Activated CD8-positive, alpha-beta memory T cell treated with anti-CD3 and anti-CD28 coated beads, Interleukin-2, amount 50 U/mL, for 1 hour (primary cell): ENCODE results near the gene PIGL.
"Not testable (repeated sequence)": the region's sequence is repeated elsewhere in the genome, so short reads cannot be mapped to it uniquely, and the experiment has no call there.

ENCODE experiments used
- DNase-seq: peaks from one replicate; pipeline ENCODE4 v3.0.0-alpha.2; 2020; ENCODE audit errors: extremely low read depth

The PIGL gene

DNA sequence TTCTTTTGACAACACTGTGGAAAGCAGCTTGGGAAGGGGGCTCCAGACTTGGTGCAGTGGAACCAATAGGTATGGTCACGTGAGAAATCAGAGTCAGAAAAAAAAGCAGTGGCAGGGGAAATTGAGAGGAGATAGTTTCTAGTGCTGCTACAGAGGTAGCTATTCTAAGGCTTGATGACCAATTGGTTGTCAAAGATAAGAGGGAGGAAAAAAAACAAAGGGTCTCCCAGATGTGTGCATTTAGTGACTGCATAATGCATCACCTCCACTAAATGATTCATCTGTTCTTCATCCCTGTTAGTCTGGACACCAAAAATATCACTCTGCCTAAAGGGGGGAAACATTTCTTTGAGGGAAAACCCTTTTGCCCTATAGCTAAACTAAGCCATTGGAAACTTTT is 56.5 kb downstream of the PIGL start:
- no peak for DNase-seq

DNA sequence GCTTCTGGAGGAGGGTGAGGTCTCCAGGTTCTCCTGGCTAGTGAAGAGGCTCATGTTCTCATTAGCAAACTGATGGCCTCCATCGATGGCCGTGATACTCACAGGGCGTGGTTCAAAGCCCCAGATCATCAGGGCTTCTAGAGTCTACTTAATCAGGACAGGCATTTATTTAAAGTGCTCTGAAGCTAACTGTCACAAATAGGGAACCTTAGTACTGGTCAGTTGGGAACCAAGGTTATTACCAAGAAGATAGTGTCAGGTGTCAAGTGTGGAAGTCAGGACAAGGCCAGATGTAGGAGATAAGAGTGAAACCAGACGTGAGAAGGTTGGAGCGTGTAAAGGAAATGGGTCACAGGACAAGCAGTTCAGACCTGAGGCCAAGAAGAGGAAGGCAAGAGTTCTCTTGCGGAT is 56.9 kb downstream of the PIGL start:
- DNase-seq, result no peak

DNA sequence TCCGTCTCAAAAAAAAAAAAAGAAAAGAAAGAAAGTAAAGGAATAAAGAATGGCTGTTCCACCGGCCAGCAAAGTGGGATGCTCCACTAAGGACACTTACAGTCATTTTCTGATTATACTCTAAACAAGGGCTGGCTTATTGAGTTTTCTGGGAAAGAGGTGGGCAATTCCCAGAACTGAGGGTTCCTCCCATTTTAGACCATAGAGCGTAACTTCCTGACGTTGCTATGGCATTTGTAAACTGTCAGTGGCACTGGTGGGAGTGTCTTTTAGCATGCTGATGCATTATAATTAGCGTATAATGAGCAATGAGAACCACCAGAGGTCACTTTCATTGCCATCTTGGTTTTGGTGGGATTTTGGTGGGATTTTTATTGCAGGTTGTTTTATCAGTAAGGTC is 58.0 kb downstream of the PIGL start:
- no peak for DNase-seq

DNA sequence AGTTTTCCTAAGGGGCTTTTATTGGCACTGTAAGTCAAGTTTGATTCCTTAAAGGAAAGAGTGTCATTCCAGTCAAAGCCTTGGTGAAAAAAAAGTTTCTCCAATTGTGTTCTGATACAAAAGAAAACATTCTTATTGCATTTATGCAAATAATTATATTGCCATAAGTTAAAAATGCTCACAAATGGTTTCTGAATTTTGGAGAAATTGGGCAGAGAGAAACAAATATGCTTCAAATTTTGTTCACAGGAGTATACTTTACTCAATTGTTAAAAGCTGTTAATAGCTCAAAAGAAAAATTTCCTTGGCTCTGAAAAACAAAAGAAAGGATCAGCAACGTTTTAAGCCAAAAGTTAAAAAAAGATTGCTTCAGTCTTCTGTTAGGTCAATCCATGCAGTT is 60.2 kb downstream of the PIGL start:
- DNase-seq, result no peak

DNA sequence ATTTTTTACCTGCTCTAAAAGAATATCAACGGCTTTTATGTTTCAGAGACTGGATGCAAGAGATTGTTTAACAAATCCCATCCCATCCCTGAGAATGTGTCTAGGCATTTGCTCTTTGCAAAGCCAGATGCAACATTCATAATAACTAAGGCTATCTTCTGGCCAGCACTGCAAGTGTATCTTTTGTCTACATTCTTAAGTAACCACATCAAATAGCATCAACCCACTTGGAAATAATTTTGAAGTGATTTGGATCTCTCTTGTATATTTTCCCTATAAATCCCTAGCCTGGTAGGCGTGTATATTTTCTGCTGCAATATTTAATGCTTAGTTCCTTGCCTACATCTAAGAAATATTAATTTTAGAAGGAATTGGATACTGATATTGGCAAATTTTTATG is 64.3 kb downstream of the PIGL start:
- DNase-seq, result no peak

DNA sequence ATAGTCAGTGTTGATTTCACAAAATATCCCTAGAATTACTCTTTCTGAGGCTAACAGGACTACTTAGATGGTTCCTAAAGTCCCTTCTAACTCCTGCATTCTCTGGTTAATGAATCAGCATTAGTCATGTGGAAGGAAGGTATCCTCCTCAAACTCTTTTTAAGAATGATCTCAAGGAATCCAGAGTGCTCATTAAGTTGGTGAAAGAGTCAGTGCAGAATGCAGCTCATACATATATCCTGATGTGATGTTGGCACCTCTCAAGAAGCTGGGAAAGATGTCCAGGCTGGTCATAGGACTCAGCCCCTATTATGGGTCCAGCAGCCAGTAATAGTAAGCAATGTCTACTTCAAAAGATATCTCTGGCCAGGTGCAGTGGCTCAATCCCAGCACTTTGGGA is 65.5 kb downstream of the PIGL start:
- no peak for DNase-seq

DNA sequence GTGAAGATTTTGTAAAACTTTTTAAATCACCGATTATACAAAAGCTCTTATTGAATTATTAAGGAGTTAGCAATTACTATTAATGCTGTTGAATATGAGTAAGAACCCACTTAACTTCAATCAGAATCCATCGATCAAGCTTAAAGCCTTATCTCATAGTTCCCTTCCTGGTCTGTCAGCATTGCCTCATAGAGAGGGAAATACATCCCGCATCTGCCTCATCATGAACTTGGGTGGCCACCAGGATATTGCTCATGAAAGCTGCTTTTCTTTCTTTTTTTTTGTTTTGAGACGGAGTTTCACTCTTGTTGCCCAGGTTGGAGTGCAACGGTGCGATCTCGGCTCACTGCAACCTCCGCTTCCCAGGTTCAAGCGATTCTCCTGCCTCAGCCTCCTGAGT is 66.7 kb downstream of the PIGL start:
- no peak for DNase-seq

DNA sequence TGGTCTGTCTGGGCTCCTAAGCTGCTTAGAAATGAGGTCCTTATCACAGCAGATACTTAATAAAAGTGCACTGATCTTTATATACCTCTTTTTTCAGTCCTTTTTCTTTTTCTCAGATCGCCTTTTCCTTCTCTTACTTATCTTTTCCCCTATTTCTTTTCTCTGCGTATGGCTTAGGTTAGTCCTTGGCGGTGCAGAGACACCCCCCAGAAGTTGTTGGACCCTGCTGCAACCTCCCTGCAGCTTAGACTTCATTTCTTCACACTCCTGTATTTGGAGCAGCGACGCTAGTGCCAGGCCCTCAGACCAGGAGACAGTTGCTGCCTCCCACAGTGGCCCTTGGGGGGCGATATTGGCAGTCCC is 68.6 kb downstream of the PIGL start:
- no peak for DNase-seq

DNA sequence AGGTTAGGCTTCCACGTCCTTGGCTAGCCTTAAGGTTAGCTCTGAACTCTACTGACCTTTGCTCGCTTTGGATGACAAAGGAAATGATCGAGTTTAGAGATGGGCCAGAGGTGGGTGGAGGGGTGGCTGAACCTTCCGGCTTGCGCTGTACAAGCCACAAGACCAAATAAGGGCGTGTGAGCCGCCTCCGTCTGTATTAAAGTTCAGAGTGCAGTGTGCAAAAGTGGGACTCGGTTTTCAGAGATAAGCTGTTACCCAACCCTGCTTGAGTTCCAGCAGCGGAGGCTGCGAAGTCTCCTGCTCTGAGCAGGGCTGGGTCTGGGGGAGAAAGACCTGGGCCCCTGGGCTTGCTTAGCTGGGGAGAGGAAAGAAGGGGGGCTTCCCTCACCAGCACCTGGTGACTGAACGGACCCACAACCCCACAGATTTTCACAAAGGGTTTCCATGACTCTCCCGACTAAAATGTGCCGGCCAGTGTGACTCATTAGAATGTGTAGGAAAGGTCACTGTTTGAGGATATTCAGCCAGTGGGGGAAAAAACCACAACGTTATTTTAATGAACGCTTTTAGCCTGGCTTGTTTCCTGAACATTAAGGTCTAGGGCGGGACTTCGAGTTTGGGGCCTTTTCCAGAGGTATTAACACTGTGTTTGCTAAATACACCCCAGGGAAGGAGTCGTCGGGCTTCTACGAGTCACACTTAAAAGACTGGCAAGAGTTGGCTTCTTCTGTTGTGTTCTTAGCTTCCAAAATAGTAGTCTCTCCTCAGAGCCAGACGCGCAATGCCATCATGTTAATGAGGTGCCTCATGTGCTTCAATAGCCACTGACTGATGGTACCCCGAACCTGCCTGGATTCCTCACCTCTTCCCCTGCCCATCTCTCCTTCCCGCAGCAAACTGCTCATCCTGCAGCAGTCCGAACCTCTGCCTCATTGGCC is 69.3 kb downstream of the PIGL start:
- DNase-seq, result peak; percentile 40

DNA sequence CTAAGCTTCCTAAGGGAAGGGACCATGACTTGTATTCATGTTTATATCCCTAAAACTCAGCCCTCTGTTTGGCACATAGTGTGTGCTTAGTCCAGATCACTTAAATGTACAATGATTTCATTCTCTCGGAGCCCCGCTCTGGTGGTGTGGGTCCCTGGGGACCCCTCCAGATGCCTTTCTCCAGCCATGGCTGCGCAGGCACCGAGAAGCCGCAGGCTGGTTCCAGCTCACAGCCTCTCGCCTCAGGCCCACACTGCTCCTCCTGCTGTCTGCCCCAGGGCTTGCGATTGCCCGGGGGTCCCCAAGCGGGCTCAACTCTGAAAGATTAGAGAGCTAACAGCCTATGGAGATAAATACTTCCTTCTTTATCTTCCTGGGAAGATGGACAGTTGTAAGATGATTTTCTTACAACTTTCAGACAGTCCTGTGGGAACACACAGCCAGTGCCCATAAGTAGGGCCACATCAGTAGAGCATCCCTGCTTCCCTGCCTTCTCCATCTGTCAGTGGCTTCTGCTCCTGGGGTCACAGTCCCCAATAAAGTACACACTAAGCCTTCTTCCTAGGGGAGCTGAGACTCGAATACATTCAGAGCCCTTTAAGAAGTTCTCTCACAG is 70.0 kb downstream of the PIGL start:
- no peak for DNase-seq

DNA sequence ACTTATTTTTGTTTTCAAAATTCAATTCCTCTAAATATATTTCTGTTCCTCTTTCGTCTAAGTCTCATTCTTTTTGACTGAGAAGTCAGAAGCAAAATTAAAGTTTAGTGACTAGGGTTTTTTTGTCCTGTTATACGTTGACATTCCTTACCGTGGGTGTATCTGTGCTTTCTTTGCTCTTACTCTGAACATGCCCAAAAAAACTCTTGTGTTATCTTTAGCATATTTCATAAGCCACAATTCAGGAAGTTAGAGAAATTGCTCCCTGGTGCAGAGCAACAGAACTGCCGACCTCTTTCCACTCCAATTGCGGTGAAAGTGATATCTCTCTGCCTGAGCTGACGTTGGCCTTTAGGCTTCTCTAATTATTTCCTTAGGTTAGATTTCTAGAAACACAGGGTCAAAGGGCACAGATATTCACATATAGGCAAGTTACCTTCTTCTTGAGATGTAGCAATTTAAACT is 70.6 kb downstream of the PIGL start:
- DNase-seq, result no peak

DNA sequence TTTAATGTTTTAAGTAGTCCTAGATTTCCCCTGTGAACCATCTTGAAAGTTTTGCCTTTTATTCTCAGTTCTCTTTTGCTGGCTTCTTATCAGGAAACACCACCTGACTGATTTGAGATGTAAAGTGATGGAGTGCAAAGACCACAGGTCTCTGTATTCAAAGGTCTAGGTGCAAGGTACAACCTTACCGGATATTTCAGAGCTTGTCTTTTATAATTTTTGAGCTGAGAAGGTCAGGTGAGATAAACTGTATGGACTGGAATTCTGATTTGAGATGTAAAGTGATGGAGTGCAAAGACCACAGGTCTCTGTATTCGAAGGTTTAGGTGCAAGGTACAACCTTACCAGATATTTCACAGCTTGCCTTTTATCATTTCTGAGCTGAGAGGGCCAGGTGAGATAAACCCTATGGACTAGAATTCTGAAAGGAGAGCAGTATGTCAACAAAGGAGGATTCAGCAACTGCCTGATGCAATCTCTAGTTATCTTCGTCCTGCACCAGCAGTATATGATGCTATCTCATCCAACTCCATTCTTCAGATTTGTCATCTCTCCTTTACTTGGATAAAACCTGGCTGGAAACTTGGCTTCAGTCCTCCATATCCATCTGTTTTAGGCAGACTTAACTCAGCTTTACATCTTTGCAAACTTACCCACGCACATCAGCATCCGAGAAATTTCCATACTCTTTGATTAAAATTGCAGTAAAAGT is 72.0 kb downstream of the PIGL start:
- no peak for DNase-seq

DNA sequence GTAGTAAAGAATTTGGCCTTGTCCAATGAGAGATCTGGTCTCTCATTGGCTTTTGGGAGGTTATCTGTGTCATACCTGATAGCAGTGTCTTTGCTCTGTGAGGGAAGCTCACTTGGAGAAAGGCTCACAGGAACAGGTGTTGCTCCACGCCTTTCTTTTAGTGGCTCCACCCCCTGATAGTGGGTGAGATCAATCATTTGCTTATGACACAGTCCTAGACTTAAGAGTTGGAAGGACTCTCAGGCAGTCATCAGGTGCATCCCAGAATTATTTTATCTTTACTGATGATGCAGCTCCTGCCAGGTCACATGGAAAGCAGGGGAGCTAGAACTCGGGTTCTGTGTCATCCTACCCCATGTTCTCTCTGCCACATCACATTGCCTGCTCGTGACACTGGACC is 76.9 kb downstream of the PIGL start:
- DNase-seq, result no peak

DNA sequence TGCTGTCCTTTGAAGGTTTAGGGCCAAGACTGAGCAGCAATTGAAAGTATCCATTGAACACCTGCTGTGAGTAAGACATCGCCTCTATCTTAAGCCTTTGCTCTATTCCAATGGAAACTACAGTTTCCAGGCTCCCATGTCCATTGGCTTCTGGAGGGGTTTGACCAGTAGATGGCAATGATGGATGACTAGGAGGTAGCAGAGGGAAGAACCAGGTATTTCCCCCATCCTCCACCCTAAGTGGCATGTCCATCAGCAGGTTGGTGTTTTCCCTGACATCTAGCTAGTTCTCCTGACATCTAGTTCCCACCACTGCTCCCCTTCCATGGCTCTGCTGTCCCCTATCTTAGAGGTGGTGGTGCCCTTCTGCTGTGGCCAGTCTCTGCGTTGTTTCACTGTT is 77.5 kb downstream of the PIGL start:
- DNase-seq, result no peak

DNA sequence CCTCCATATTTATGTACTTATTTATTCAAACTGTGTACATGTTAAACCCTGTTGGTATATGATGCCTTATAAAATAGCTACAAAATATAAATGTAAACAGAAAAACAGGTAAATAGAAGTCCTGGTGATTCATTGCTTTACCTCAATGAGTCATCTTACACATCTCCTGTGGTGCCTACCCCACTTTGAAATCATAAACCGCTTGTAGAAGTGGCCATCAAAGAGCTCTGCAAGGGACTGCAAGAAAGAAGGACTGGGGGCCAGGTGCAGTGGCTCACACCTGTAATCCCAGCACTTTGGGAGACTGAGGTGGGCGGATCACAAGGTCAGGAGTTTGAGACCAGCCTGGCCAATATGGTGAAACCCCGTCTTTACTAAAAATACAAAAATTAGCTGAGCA is 79.1 kb downstream of the PIGL start:
- DNase-seq, result not testable (repeated sequence)

DNA sequence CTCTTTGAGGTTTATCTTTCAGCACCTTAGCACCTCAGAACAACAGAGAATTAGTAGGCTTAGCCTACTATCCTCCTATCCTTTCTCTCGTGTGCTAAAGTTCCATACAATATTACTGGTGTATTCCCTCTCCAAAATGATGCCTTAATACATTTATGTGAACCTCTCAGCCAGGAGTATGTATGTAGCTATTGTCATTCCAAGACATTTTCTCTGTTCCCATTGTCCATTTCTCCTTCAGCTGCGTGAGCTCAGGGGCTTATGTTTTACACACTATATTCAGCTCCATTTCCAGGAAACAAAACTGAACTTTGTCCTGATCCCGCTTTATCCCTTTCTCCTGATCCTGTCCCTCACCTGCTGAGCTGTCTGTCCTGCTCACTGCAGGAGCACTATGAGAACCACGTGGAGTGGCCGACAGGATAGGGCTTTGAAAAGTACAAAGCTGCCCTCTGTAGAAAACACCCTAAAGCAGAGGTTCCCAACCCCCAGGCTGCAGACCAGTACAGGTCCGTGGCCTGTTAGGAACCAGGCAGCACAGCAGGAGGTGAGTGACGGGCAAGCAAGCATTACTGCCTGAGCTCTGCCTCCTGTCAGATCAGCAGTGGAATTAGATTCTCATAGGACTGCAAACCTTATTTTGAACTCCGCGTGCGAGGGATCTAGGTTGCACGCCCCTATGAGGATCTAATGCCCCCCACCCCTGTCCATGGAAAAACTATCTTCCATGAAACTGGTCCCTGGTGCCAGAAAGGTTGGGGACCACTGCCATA is 80.5 kb downstream of the PIGL start:
- no peak for DNase-seq

DNA sequence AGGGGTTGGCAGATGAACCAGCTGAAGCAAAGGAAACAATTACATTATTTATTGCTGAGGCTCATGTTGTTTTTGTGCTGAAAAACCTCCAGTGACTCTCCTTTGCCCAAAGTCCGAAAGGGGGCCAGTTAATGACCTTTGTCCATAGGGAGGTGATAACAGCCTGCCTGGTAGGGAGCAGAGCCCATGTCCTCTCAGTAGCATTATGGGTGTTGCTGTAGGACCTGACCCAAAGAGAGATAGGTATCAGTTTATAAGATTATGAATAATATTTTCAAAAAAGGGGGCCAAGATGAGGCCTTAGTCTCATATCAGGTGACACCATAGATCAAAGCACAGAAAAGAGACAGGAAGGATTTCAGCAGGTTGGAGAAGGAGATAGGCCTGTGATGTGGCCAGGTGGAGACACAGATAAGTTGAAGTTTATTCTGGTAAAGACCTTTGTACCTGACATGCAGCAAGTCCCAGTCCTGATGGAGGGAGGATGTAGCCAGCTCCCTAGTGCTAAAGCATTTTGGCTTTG is 81.2 kb downstream of the PIGL start:
- no peak for DNase-seq

DNA sequence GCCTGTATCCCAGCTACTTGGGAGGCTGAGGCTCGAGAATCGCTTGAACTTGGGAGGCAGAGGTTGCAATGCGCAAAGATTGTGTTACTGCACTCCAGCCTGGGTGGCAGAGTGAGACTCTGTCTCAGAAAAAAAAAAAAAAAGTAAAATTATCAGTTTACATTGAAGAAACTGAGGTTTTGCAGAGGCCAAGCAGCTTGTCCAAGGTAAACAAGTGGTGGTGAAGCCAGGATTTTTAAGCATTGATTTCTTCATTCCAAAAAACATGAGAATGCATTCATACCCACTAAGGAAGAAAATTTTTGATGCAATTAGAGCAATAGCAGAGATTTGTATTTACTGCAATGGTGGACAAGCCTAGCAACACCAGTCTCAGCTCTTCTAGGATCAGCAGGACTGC is 83.5 kb downstream of the PIGL start:
- no peak for DNase-seq

DNA sequence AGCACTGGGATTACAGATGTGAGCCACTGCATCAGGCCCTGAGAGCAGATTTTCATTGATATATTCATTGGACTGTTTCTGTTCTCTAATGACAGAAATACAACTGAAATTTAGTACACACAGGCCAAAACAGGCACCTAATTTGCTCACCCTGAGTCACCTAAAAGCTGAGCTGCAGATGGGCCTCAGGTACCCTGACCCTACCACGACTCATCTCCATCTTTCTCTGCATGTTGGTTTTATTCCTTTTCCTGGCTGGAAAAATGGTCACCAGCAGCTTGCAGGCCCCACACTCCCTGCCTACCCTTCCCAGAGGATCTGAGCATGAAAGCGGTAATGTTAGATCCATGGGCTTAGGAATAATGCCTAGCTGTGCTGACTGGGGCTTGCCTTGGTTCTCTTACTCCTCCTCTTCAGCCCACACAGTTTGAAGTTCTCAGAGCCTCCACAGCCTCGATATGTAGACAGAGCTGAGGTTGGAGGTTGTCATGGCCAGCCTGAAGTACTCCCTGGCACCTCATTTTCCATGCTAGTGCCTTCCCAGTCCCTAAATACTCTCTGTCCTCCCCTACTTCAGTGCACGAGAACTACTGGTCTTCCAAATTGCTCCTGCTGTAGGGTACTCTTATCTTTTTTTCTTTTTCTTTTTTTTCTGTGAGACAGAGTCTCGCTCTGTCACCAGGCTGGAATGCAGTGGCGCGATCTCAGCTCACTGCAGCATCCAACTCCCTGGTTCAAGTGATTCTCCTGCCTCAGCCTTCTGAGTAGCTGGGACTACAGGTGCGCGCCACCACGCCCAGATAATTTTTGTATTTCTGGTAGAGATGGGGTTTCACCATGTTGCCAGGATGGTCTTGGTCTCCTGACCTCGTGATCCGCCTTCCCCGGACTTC is 85.2 kb downstream of the PIGL start:
- DNase-seq, result no peak

DNA sequence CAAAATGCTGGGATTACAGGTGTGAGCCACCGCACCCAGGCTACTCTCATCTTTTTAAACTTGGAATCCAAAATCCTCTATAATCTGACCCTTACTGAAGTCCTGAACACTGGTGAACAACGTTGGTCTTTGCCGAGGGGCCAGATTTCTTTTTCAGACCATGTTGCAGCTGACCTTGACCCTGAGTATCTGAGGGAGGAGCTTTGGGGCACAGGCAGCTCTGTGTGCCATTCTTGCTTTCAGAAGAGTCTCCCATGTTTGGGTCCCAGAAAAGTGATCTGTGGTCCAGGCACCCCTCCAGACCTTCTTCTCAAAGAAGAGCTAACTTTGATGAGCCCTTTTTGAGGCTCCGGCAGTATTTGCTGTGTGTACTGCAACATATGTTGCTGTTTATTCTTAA is 85.8 kb downstream of the PIGL start:
- DNase-seq, result no peak

DNA sequence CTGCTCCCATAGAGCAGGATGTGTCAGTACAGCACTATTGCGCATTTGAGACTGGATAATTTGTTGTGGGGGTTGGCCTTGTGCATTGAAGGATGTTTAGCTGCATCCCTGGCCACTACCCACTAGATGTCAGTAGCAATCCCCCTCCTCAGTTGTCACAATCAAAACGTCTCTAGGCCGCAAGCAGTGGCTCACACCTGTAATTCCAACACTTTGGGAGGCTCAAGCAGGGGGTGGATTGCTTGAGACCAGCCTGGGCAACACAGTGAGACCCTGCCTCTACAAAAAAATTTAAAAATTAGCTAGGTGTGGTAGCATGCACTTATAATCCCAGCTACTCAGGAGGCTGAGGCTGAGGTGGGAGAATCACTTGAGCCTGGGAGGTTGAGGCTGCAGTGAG is 87.8 kb downstream of the PIGL start:
- no peak for DNase-seq
